GM12878 (cell line): ENCODE results near the gene POLK. TPM values are rescaled to one million over a fixed set of nuclear protein-coding genes. Genes with fewer than 3 reads are reported as not detected.
A peak's percentile ranks its signal among the peaks of the same experiment; 100 is the strongest.

Experiments used
- CHD2 ChIP-seq: IDR thresholded peaks from 2 replicates; pipeline ENCODE4 v1.6.1; 2011; ENCODE audit warnings: low read depth, low read length, improper control_type of control experiment, borderline replicate concordance
- CREB1 ChIP-seq: IDR thresholded peaks from 2 replicates; pipeline ENCODE4 v1.6.1; 2012; ENCODE audit warnings: low read depth, mild to moderate bottlenecking, inconsistent platforms
- EED ChIP-seq: sonication (generic); IDR thresholded peaks from 2 replicates; pipeline ENCODE4 v1.6.1; 2016; ENCODE audit warnings: antibody characterized with exemption, low read depth
- ETV6 ChIP-seq, 2 experiments: fragments of 450-650 bp in 1 of 2; IDR thresholded peaks in 1 of 2; conservative IDR thresholded peaks in 1 of 2; 2 replicates each; pipeline ENCODE4 v1.6.1; 2014; ENCODE audit warnings: antibody characterized with exemption in 1 of 2, borderline replicate concordance in 1 of 2, low read depth in 1 of 2, mild to moderate bottlenecking in 1 of 2, moderate library complexity in 1 of 2
- EZH2 ChIP-seq: IDR thresholded peaks from 2 replicates; pipeline ENCODE4 v1.6.1; 2012; ENCODE audit warnings: low read depth, mild to moderate bottlenecking, control low read depth, inconsistent platforms, low read length, borderline replicate concordance; ENCODE audit not compliant: control insufficient read depth
- HCFC1 ChIP-seq: fragments of 150-350 bp; IDR thresholded peaks from 2 replicates; pipeline ENCODE4 v1.6.1; 2014; ENCODE audit warnings: low read length
- POLR2AphosphoS5 ChIP-seq: IDR thresholded peaks from 2 replicates; pipeline ENCODE4 v1.6.1; 2011; ENCODE audit warnings: mild to moderate bottlenecking, low read length, inconsistent platforms
- POU2F2 ChIP-seq: IDR thresholded peaks from 3 replicates; pipeline ENCODE4 v1.6.1; 2011; ENCODE audit warnings: low read depth, mild to moderate bottlenecking, low read length, borderline replicate concordance
- PRDM15 ChIP-seq: fragments of 450-650 bp; formaldehyde crosslinking; IDR thresholded peaks from 2 replicates; pipeline ENCODE4 v1.4.0; 2020; ENCODE audit warnings: mild to moderate bottlenecking, moderate library complexity
- RFX5 ChIP-seq: IDR thresholded peaks from 2 replicates; pipeline ENCODE4 v1.6.1; 2011; ENCODE audit warnings: low read depth, low read length, improper control_type of control experiment
- SMAD1 ChIP-seq: fragments of 450-650 bp; IDR thresholded peaks from 2 replicates; pipeline ENCODE4 v1.6.1; 2018; ENCODE audit warnings: mild to moderate bottlenecking, low read depth; ENCODE audit not compliant: partially characterized antibody
- SP1 ChIP-seq: IDR thresholded peaks from one replicate; pipeline ENCODE4 v1.6.1; 2011; ENCODE audit warnings: low read depth, low read length
- SUZ12 ChIP-seq: fragments of 200-600 bp; sonication (generic); IDR thresholded peaks from one replicate; pipeline ENCODE4 v1.6.1; 2018; ENCODE audit warnings: antibody characterized with exemption, mild to moderate bottlenecking; ENCODE audit not compliant: unreplicated experiment
- TAF1 ChIP-seq: IDR thresholded peaks from 2 replicates; pipeline ENCODE4 v1.6.1; 2011; ENCODE audit warnings: mild to moderate bottlenecking, low read depth, low read length, borderline replicate concordance
- TBL1XR1 ChIP-seq: IDR thresholded peaks from 2 replicates; pipeline ENCODE4 v1.6.1; 2012; ENCODE audit warnings: low read depth, low read length, improper control_type of control experiment
- polyA plus RNA-seq, 11 experiments: library from polyadenylated mRNA; depleted of rRNA in 4 of 11; unstranded in 6 of 11; stranded (reverse) in 5 of 11; fragments of >200 nt; fragmentation: Nextera tagmentation in 4 of 11; fragmentation: Illumina TruSeq in 1 of 11; extraction: Ambion mirVana in 4 of 11; extraction: Trizol in 1 of 11; gene quantifications; 1 replicate in 1 of 11; 2 replicates in 10 of 11; pipeline versions ENCODE4 v1.2.1 to v1.2.3, GENCODE V29; 2011 to 2016; ENCODE audit warnings: inconsistent platforms in 2 of 11, missing spikeins in 2 of 11, low read depth in 1 of 11
- total RNA-seq, 4 experiments: library from RNA; depleted of rRNA in 3 of 4; stranded (reverse); fragments of >200 nt in 3 of 4; fragmentation: Illumina TruSeq in 1 of 4; extraction: Trizol in 1 of 4; gene quantifications; 2 replicates each; pipeline versions ENCODE4 v1.2.1 to v1.2.3, GENCODE V29; 2013 to 2021
- TF ChIP-seq, protein P1 (sequence below): fragments of 450-650 bp; IDR thresholded peaks from 2 replicates; pipeline ENCODE4 v1.6.1; 2016; ENCODE audit warnings: mild to moderate bottlenecking
- TF ChIP-seq, protein P2 (sequence below): fragments of 450-650 bp; IDR thresholded peaks from 2 replicates; pipeline ENCODE4 v1.6.1; 2016; ENCODE audit warnings: mild to moderate bottlenecking, moderate library complexity, borderline replicate concordance
- TF ChIP-seq, protein P3 (sequence below): fragments of 450-650 bp; IDR thresholded peaks from 2 replicates; pipeline ENCODE4 v1.6.1; 2017; ENCODE audit warnings: mild to moderate bottlenecking

The POLK gene
- total and polyA plus RNA-seq, 10 of the 15 experiments (the other 5 are each of a cell fraction or from before 2014, with no cell fraction given) = 10.4 to 47.6 (median 29.0) TPM

- TF ChIP-seq CHD2 (peak; percentile 48; the same call in 1 of the 2 replicates), SP1 (peak; percentile 62), RFX5 (no peak), POU2F2 (peak; percentile 49; the same call in 1 of the 3 replicates), PRDM15 (no peak), TAF1 (peak; percentile 75), POLR2AphosphoS5 (peak; percentile 78), EED (peak; percentile 98), TBL1XR1 (no peak), SUZ12 (no peak), SMAD1 (peak; percentile 39), HCFC1 (peak; percentile 93), EZH2 (no peak), ETV6 (conservative IDR thresholded peaks at IDR 0.05 in 1 of 2, IDR thresholded peaks at IDR 0.05 in 1 of 2; ENCODE audit: borderline replicate concordance in 1 of 2, low read depth in 1 of 2) (no peak), CREB1 (peak; percentile 89)
- TF ChIP-seq, protein P1, sequence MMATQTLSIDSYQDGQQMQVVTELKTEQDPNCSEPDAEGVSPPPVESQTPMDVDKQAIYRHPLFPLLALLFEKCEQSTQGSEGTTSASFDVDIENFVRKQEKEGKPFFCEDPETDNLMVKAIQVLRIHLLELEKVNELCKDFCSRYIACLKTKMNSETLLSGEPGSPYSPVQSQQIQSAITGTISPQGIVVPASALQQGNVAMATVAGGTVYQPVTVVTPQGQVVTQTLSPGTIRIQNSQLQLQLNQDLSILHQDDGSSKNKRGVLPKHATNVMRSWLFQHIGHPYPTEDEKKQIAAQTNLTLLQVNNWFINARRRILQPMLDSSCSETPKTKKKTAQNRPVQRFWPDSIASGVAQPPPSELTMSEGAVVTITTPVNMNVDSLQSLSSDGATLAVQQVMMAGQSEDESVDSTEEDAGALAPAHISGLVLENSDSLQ = peak; percentile 36; the same call in 1 of the 2 replicates
- TF ChIP-seq, protein P2, sequence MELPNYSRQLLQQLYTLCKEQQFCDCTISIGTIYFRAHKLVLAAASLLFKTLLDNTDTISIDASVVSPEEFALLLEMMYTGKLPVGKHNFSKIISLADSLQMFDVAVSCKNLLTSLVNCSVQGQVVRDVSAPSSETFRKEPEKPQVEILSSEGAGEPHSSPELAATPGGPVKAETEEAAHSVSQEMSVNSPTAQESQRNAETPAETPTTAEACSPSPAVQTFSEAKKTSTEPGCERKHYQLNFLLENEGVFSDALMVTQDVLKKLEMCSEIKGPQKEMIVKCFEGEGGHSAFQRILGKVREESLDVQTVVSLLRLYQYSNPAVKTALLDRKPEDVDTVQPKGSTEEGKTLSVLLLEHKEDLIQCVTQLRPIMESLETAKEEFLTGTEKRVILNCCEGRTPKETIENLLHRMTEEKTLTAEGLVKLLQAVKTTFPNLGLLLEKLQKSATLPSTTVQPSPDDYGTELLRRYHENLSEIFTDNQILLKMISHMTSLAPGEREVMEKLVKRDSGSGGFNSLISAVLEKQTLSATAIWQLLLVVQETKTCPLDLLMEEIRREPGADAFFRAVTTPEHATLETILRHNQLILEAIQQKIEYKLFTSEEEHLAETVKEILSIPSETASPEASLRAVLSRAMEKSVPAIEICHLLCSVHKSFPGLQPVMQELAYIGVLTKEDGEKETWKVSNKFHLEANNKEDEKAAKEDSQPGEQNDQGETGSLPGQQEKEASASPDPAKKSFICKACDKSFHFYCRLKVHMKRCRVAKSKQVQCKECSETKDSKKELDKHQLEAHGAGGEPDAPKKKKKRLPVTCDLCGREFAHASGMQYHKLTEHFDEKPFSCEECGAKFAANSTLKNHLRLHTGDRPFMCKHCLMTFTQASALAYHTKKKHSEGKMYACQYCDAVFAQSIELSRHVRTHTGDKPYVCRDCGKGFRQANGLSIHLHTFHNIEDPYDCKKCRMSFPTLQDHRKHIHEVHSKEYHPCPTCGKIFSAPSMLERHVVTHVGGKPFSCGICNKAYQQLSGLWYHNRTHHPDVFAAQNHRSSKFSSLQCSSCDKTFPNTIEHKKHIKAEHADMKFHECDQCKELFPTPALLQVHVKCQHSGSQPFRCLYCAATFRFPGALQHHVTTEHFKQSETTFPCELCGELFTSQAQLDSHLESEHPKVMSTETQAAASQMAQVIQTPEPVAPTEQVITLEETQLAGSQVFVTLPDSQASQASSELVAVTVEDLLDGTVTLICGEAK = peak; percentile 53; the same call in 1 of the 2 replicates
- TF ChIP-seq, protein P3, sequence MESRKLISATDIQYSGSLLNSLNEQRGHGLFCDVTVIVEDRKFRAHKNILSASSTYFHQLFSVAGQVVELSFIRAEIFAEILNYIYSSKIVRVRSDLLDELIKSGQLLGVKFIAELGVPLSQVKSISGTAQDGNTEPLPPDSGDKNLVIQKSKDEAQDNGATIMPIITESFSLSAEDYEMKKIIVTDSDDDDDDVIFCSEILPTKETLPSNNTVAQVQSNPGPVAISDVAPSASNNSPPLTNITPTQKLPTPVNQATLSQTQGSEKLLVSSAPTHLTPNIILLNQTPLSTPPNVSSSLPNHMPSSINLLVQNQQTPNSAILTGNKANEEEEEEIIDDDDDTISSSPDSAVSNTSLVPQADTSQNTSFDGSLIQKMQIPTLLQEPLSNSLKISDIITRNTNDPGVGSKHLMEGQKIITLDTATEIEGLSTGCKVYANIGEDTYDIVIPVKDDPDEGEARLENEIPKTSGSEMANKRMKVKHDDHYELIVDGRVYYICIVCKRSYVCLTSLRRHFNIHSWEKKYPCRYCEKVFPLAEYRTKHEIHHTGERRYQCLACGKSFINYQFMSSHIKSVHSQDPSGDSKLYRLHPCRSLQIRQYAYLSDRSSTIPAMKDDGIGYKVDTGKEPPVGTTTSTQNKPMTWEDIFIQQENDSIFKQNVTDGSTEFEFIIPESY = no peak
Measured at GRCh38 chr5:75511435-75512382, at the start of gene POLK, which contains the start of gene CERT1 (continued).
